A549 (cell line): ENCODE data around the gene FRMD4A. TPM values are rescaled to one million over a fixed set of nuclear protein-coding genes. Genes with fewer than 3 reads are reported as not detected.

Experiments used
- ATAC-seq, 2 experiments: fragments of 200-7000 bp in 1 of 2; fragments of >200 bp in 1 of 2; cut with Nextera tagmentation in 1 of 2; cut with Tn5 transposase in 1 of 2; 3 replicates each; pipeline versions ENCODE4 v1.8.0 to v1.9.1; 2018 to 2020; ENCODE audit warnings: mild to moderate bottlenecking in 1 of 2, moderate library complexity in 1 of 2
- CTCF ChIA-PET: fragments of 300-600 bp; sonication (Branson Sonifier 250); formaldehyde crosslinking; extraction: SDS; loops from one replicate; lab custom pipeline; 2021; ENCODE audit warnings: antibody characterized with exemption, inconsistent platforms; lab: Yijun Ruan, JAX
- POLR2A ChIA-PET: fragments of 350-600 bp; formaldehyde crosslinking; extraction: SDS; loops from one replicate; lab custom pipeline; 2021; ENCODE audit warnings: antibody characterized with exemption, inconsistent platforms; lab: Yijun Ruan, JAX
- DNase-seq, 2 experiments: peaks; one replicate each; pipeline versions ENCODE4 v3.0.0 to v3.0.0-alpha.2; 2011 to 2016; ENCODE audit warnings: low read depth in 1 of 2, low spot score in 1 of 2
- FAIRE-seq: peaks from 2 replicates; lab custom pipeline; 2011; peaks lifted over from hg19 to GRCh38; lab: Jason Lieb, UNC
- H3K27ac ChIP-seq, 2 experiments: fragments of >200 bp; sonication (Bioruptor Twin); formaldehyde crosslinking; 3 replicates each; pipeline ENCODE4 v1.5.1; 2016 to 2017
- H3K4me1 ChIP-seq: fragments of >200 bp; sonication (Bioruptor Twin); formaldehyde crosslinking; 3 replicates; pipeline ENCODE4 v1.6.1; 2016
- H3K4me2 ChIP-seq: fragments of >200 bp; sonication (Bioruptor Twin); formaldehyde crosslinking; 3 replicates; pipeline ENCODE4 v1.6.1; 2016
- H3K4me3 ChIP-seq: fragments of >200 bp; sonication (Bioruptor Twin); formaldehyde crosslinking; 3 replicates; pipeline ENCODE4 v1.5.1; 2016
- H3K9me3 ChIP-seq: fragments of >200 bp; sonication (Bioruptor Twin); formaldehyde crosslinking; 3 replicates; pipeline ENCODE4 v1.6.1; 2016
- ATOH8 ChIP-seq: fragments of 250-450 bp; sonication (Bioruptor Pico); IDR thresholded peaks from 2 replicates; pipeline ENCODE4 v1.5.0; 2020; ENCODE audit warnings: low read depth, mild to moderate bottlenecking, moderate library complexity
- BCL3 ChIP-seq: fragments of >200 bp; sonication (Bioruptor Twin); formaldehyde crosslinking; IDR thresholded peaks from 3 replicates; pipeline ENCODE4 v1.6.1; 2016
- CHD4 ChIP-seq: fragments of 200-600 bp; sonication (generic); IDR thresholded peaks from 2 replicates; pipeline ENCODE4 v1.6.1; 2016; ENCODE audit warnings: antibody characterized with exemption, mild to moderate bottlenecking, borderline replicate concordance
- EHF ChIP-seq: fragments of 250-450 bp; sonication (Bioruptor Pico); IDR thresholded peaks from 2 replicates; pipeline ENCODE4 v1.5.0; 2020; ENCODE audit warnings: mild to moderate bottlenecking
- EHMT2 ChIP-seq: fragments of 200-600 bp; sonication (generic); IDR thresholded peaks from 2 replicates; pipeline ENCODE4 v1.6.1; 2016; ENCODE audit warnings: antibody characterized with exemption, low read depth, mild to moderate bottlenecking, moderate library complexity
- FOSL2 ChIP-seq, 2 experiments: fragments of 450-650 bp in 1 of 2; fragments of >200 bp in 1 of 2; sonication (Bioruptor Twin) in 1 of 2; formaldehyde crosslinking; IDR thresholded peaks; 2 replicates each; pipeline versions ENCODE4 v1.5.0 to v1.6.1; 2016 to 2020; ENCODE audit warnings: mild to moderate bottlenecking in 1 of 2, moderate library complexity in 1 of 2
- GATA3 ChIP-seq: IDR thresholded peaks from 2 replicates; pipeline ENCODE4 v1.6.1; 2012; ENCODE audit warnings: borderline replicate concordance
- HES2 ChIP-seq: fragments of >200 bp; sonication (Bioruptor Twin); formaldehyde crosslinking; IDR thresholded peaks from 2 replicates; pipeline ENCODE4 v1.6.1; 2016
- HEYL ChIP-seq: fragments of 250-450 bp; sonication (Bioruptor Pico); IDR thresholded peaks from 2 replicates; pipeline ENCODE4 v1.8.0; 2021; ENCODE audit warnings: mild to moderate bottlenecking, moderate library complexity
- HOXB13 ChIP-seq: fragments of 250-450 bp; sonication (Bioruptor Pico); IDR thresholded peaks from 2 replicates; pipeline ENCODE4 v1.5.0; 2020; ENCODE audit warnings: low read depth, mild to moderate bottlenecking, moderate library complexity
- HOXB5 ChIP-seq: fragments of 250-450 bp; sonication (Bioruptor Pico); IDR thresholded peaks from 2 replicates; pipeline ENCODE4 v1.5.0; 2020; ENCODE audit warnings: mild to moderate bottlenecking, moderate library complexity
- KDM1A ChIP-seq: fragments of 200-600 bp; sonication (generic); IDR thresholded peaks from 2 replicates; pipeline ENCODE4 v1.6.1; 2016; ENCODE audit warnings: low read depth, mild to moderate bottlenecking
- KDM5A ChIP-seq: fragments of 200-600 bp; sonication (generic); IDR thresholded peaks from 2 replicates; pipeline ENCODE4 v1.6.1; 2016; ENCODE audit warnings: antibody characterized with exemption, mild to moderate bottlenecking
- MAFK ChIP-seq: fragments of 450-650 bp; IDR thresholded peaks from 2 replicates; pipeline ENCODE4 v1.6.1; 2014; ENCODE audit not compliant: partially characterized antibody
- MAZ ChIP-seq: fragments of 150-350 bp; IDR thresholded peaks from 2 replicates; pipeline ENCODE4 v1.6.1; 2014; ENCODE audit warnings: antibody characterized with exemption, low read depth, low read length, borderline replicate concordance
- MYC ChIP-seq: IDR thresholded peaks from 2 replicates; pipeline ENCODE4 v1.6.1; 2012; ENCODE audit warnings: mild to moderate bottlenecking, inconsistent platforms, low read length, improper control_type of control experiment, borderline replicate concordance
- NPAS2 ChIP-seq: fragments of 250-450 bp; sonication (Bioruptor Pico); IDR thresholded peaks from 2 replicates; pipeline ENCODE4 v1.8.0; 2022; ENCODE audit warnings: mild to moderate bottlenecking, moderate library complexity, borderline replicate concordance
- NR3C1 ChIP-seq: fragments of >200 bp; sonication (Bioruptor Twin); formaldehyde crosslinking; IDR thresholded peaks from 3 replicates; pipeline ENCODE4 v1.6.1; 2017
- POLR2A ChIP-seq: IDR thresholded peaks from 2 replicates; pipeline ENCODE4 v1.6.1; 2012; ENCODE audit warnings: mild to moderate bottlenecking, low read length
- RARB ChIP-seq: fragments of 250-450 bp; sonication (Bioruptor Pico); IDR thresholded peaks from 2 replicates; pipeline ENCODE4 v1.8.0; 2021; ENCODE audit warnings: mild to moderate bottlenecking, moderate library complexity
- USF2 ChIP-seq: fragments of 450-650 bp; IDR thresholded peaks from 2 replicates; pipeline ENCODE4 v1.6.1; 2014; ENCODE audit warnings: antibody characterized with exemption
- ZNF302 ChIP-seq: fragments of 250-450 bp; sonication (Bioruptor Pico); IDR thresholded peaks from 2 replicates; pipeline ENCODE4 v1.9.0; 2021; ENCODE audit warnings: inconsistent platforms, mild to moderate bottlenecking, moderate library complexity
- WGBS: methylation state at CpG from one replicate; pipeline ENCODE4 v1.1.6; 2017; ENCODE audit errors: missing lambda C conversion rate; 5-methylcytosine and 5-hydroxymethylcytosine counted together
- polyA plus RNA-seq, 4 experiments: library from polyadenylated mRNA; depleted of rRNA in 3 of 4; stranded (reverse); fragments of >200 nt; fragmentation: RNase III in 1 of 4; extraction: RNeasy Plus Mini Kit Qiagen cat#74134 plus additional on column Dnase treatment in 1 of 4; gene quantifications; 2 replicates in 3 of 4; 3 replicates in 1 of 4; pipeline ENCODE4 v1.2.3, GENCODE V29; 2011 to 2017
- TF ChIP-seq, protein P1 (sequence below): fragments of >200 bp; sonication (Bioruptor Twin); formaldehyde crosslinking; IDR thresholded peaks from 3 replicates; pipeline ENCODE4 v1.5.1; 2016

The FRMD4A gene
- polyA plus RNA-seq, 2 of the 4 experiments (the other 2 are of a cell fraction): 2.5 to 4.7 TPM

- TF ChIP-seq EHF (CRISPR knock-in tag) (no peak), EHMT2 (no peak), MYC (no peak), MAFK (no peak), BCL3 (no peak), HEYL (CRISPR knock-in tag) (no peak), NPAS2 (CRISPR knock-in tag) (no peak), HOXB13 (CRISPR knock-in tag) (no peak), KDM1A (no peak), POLR2A (no peak), USF2 (no peak), ATOH8 (CRISPR knock-in tag) (no peak), GATA3 (no peak), FOSL2 (IDR thresholded peaks at IDR 0.05) (no peak), FOSL2 (CRISPR knock-in tag; IDR thresholded peaks at IDR 0.05) (no peak), NR3C1 (no peak)
- TF ChIP-seq, protein P1, sequence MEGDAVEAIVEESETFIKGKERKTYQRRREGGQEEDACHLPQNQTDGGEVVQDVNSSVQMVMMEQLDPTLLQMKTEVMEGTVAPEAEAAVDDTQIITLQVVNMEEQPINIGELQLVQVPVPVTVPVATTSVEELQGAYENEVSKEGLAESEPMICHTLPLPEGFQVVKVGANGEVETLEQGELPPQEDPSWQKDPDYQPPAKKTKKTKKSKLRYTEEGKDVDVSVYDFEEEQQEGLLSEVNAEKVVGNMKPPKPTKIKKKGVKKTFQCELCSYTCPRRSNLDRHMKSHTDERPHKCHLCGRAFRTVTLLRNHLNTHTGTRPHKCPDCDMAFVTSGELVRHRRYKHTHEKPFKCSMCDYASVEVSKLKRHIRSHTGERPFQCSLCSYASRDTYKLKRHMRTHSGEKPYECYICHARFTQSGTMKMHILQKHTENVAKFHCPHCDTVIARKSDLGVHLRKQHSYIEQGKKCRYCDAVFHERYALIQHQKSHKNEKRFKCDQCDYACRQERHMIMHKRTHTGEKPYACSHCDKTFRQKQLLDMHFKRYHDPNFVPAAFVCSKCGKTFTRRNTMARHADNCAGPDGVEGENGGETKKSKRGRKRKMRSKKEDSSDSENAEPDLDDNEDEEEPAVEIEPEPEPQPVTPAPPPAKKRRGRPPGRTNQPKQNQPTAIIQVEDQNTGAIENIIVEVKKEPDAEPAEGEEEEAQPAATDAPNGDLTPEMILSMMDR: no peak
- ATAC-seq (no peak), FAIRE-seq (no peak)
These were observed 388.7 kb downstream of the FRMD4A start for GRCh38 chr10:13942035-13942434.

DNA sequence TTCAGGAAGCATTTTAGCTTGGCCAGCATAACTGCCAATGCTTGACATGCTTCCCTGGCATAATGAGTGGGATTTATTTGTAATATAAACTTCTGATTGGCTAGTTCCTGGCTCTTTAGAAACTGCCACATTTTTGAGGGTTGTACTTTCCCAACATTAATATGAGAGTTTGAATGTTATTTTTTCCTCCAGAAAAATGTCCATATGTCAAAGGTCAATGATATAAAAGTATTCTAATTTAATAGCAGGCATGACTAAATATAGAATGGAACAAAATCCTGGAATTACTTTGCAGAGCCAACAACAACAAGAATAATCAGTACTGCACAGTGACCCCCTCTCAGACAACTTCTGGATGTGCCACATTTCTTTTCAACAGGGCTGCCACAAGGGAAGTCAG, 391.3 kb downstream of the FRMD4A start:
- no peak for DNase-seq
- ChIA-PET POLR2A (no interaction called here), CTCF (no interaction called here)
- no peak for FAIRE-seq
- Histone ChIP-seq H3K4me1 (no peaks in the 10 kb centered on the region), H3K27ac (no peak overlapping the region), H3K4me3 (no peak overlapping the region), H3K4me2 (no peak overlapping the region), H3K9me3 (no peaks in the 10 kb centered on the region; the same call in 2 of the 3 replicates)
- TF ChIP-seq KDM5A: no peak
- TF ChIP-seq ZNF302 (CRISPR knock-in tag): no peak
- no peak for TF ChIP-seq MAZ
- no peak for ATAC-seq

More at GRCh38 chr10:13942035-13942434, 388.7 kb downstream of the FRMD4A start:
- WGBS: 64% methylated on average over 3 of the region's 5 CpGs
- H3K4me3 ChIP-seq: no peak overlapping the region
- DNase-seq: no peak
- H3K4me2 ChIP-seq: no peak overlapping the region
- H3K27ac ChIP-seq: no peak overlapping the region
- ChIA-PET POLR2A (no interaction called here), CTCF (interaction anchor here (0.5 kb wide), 2 partner anchors 68 to 70 kb away, joined by 3 read pairs; no protein-coding TSS in a partner anchor)
- H3K9me3 ChIP-seq: no peaks in the 10 kb centered on the region
- no peaks in the 10 kb centered on the region for H3K4me1 ChIP-seq

DNA sequence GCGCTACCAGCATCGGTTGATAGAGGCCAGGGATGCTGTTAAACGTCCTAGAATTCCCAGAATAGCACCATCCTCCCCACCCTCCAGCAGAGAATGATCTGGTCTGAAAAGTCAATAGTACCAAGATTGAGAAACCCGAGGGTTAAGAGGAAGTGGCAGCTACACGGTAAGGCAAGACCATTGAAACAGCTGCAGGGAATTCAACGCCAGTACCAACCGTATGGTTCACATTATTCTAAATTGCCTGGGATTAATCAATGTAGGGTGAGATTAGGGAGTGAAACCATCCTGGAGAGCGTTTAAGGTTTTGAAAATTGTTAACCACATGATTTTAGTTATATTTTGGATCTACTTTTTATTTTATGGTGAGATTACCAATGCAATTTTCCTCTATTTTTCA, 391.8 kb downstream of the FRMD4A start:
- FAIRE-seq (no peak), ATAC-seq (no peak), DNase-seq (no peak)
- H3K9me3 ChIP-seq: no peaks in the 10 kb centered on the region; the same call in 2 of the 3 replicates
- H3K4me3 ChIP-seq: no peak overlapping the region
- H3K4me1 ChIP-seq: no peaks in the 10 kb centered on the region
- CTCF ChIA-PET: no interaction called here
- H3K4me2 ChIP-seq: no peak overlapping the region
- WGBS: 52% methylated on average over 8 of the region's 8 CpGs
- no peak for TF ChIP-seq HOXB5 (CRISPR knock-in tag)
- no peak for TF ChIP-seq HES2
- TF ChIP-seq RARB: no peak
- TF ChIP-seq HEYL (CRISPR knock-in tag): no peak
- no peak for TF ChIP-seq CHD4
- TF ChIP-seq NPAS2 (CRISPR knock-in tag): no peak
- H3K27ac ChIP-seq: no peak overlapping the region
- POLR2A ChIA-PET: no interaction called here
